ENCODE results near the gene AMOTL1. TPM values are rescaled to one million over a fixed set of nuclear protein-coding genes. Genes with fewer than 3 reads are reported as not detected.
"Not testable (repeated sequence)": the region's sequence is repeated elsewhere in the genome, so short reads cannot be mapped to it uniquely, and the experiment has no call there.

The AMOTL1 gene
- total RNA-seq, 3 donors from 2014 or later = 6.5 to 94.7 (median 11.3) TPM

DNA sequence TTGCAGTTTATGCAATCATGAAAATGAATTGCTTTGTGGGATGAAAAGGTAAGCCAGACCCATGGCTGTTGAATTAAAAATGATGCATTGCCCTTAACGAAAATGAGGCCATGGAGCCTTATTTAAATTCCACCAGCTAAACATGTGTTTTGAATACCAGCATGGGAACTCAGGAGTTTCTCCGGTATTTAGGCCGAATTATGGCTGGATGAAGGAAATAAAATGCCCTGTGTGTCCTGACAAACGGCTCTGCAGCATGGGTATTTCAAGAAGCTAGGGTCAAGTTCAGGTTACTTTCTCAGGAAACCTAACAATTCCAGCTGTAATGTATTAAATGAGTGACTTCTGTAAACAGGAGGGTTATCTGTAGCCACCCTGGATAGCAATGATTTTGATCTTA lies 38.3 kb downstream of the AMOTL1 start:
- DNase-seq = no peak
- no peak for TF ChIP-seq CTCF (IDR thresholded peaks at IDR 0.05)
- H3K4me1 ChIP-seq (ENCODE audit: low read depth) = no peaks in the 10 kb centered on the region
- H3K36me3 ChIP-seq (ENCODE audit: low read depth) = no peaks in the 10 kb centered on the region
- no peaks in the 10 kb centered on the region for H3K9me3 ChIP-seq
- no peak overlapping the region for H3K4me3 ChIP-seq
- intact Hi-C loops (cut with DNase I, micrococcal nuclease) = no loop called here
- no peak for ATAC-seq

GRCh38 chr11:94809251-94809650 lies 41.1 kb downstream of the AMOTL1 start:
- DNase-seq (no peak), ATAC-seq (no peak)
- H3K4me1 ChIP-seq (ENCODE audit: low read depth) = no peaks in the 10 kb centered on the region
- no peak overlapping the region for H3K4me3 ChIP-seq
- intact Hi-C loops (cut with DNase I, micrococcal nuclease) = no loop called here
- TF ChIP-seq CTCF (IDR thresholded peaks at IDR 0.05) = no peak
- no peaks in the 10 kb centered on the region for H3K9me3 ChIP-seq
- no peaks in the 10 kb centered on the region for H3K36me3 ChIP-seq (ENCODE audit: low read depth)

DNA sequence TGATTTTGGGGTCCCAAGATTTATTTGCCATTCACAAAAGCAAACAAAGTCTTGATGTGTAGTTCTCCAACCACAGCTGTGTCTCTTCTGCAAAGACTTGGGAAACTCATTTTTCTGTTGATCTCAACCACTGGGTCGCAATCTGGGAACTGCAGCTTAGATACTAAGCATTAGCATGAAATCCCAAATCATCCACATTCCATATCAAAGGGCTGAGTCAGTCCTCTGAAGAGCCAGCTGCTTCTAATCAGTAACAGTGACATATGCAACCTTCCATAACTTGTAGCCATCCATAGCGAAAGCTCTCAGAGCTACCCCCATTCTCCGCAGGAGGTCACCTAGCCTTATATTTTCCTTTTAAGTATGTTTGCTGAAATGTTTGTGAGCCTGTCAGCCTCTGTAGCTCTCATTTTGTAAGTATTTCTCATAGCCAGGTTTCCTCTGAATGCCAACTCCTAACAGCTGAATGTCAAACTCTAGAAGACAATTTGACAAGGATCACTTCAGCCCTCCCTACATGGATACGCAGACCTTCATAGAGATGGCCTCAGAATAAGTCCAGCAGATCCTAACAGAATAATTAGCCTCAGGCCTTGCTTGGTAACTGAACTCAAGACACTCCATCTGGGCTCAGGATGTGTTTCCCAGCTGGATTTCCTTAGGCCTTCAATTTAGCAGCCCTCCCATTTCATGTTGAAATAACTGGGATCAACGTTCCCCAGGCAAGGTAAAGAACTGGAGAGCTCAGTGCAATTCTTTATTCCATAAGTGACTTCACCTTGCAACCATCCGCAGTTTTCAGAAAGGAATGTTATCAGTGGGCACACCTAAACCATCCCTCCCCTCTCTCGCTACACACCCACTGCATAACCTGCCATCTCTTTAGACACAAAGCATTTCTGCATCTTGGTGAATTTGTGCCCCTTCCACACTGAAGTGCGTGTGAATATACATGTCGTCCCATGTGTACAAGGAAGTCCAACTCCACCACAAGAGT lies 44.9 kb downstream of the AMOTL1 start:
- DNase-seq; H3K4me1 ChIP-seq (ENCODE audit: low read depth); H3K9me3 ChIP-seq; H3K36me3 ChIP-seq (ENCODE audit: low read depth); intact Hi-C loops (cut with DNase I, micrococcal nuclease); ATAC-seq; H3K4me3 ChIP-seq: not testable (repeated sequence)

DNA sequence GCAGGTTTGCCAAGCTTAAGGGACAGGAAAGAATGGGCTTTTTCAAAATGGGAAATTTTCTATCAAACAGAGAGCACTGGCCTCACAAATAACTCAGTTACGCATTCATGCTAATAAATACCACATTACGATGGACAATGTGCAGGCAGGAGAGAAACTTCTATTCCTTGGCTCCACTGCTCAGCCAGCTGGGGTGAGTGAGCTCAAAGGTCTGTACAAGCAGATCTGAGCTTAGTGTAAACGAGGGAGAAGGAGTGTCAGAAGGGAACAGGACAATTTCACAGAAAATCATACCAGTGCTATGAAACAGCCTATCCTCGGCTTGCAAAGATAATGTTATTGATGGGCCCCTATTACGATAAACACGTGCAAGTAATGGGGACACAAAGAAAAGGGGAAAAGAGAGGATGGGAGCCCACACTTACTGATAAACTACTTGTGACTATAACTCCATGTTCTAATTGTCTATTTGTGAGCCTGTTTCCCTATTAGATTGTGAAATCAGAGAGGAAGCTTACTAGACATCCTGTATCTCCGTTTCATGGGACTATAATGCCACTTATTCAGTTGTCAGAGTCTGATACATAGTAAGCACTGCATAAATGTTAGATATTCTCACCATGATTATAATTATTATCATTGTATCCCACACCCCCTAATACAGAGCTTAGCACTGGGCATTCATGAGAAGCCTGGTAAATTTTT lies 46.3 kb downstream of the AMOTL1 start:
- no peaks in the 10 kb centered on the region for H3K4me1 ChIP-seq (ENCODE audit: low read depth)
- TF ChIP-seq CTCF (IDR thresholded peaks at IDR 0.05) = no peak
- H3K4me3 ChIP-seq = no peak overlapping the region
- DNase-seq (no peak), ATAC-seq (no peak)
- H3K36me3 ChIP-seq (ENCODE audit: low read depth) = no peaks in the 10 kb centered on the region
- intact Hi-C loops (cut with DNase I, micrococcal nuclease) = no loop called here
- H3K9me3 ChIP-seq = peaks cover 7% of the 10 kb centered on the region

GRCh38 chr11:94815705-94816344 lies 47.7 kb downstream of the AMOTL1 start:
- Histone ChIP-seq H3K9me3 (peaks cover 7% of the 10 kb centered on the region), H3K36me3 (ENCODE audit: low read depth) (no peaks in the 10 kb centered on the region), H3K4me1 (ENCODE audit: low read depth) (no peaks in the 10 kb centered on the region), H3K4me3 (no peak overlapping the region)
- intact Hi-C loops (cut with DNase I, micrococcal nuclease) = no loop called here
- ATAC-seq (no peak), DNase-seq (no peak)
- TF ChIP-seq CTCF (IDR thresholded peaks at IDR 0.05) = no peak
